ENCODE data around the gene AP2B1. TPM values are rescaled to one million over a fixed set of nuclear protein-coding genes. Genes with fewer than 3 reads are reported as not detected.

Gene AP2B1
- total and polyA plus RNA-seq, 2 experiments from 2014 or later, result 76.1 to 87.0 TPM

DNA sequence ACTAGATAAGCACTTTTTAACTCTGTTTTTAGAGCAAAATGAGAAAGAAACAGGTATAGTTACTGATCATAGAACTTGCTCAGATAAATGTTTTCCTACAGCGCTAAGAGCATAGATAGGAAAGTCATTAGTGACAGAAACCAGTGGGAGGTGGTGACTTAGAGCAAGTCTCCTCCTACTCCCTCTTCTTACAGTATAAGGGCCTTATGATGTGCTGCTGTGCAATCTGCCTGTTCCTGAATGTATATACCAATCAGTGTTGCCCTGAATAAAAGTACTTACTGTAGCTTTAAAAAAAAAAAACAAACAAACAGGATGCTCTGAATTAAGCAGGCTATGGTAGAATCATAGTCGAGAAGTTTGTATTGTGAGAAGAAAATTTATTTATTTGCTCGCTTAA is 121.0 kb downstream of the AP2B1 start:
- no peak overlapping the region for H3K27ac ChIP-seq
- TF ChIP-seq EZH2phosphoT487 (IDR thresholded peaks at IDR 0.05; ENCODE audit: low read depth, severe bottlenecking, unreplicated experiment), result no peak
- TF ChIP-seq EZH2 (IDR thresholded peaks at IDR 0.05; ENCODE audit: borderline replicate concordance), result no peak
- TF ChIP-seq, protein P1, sequence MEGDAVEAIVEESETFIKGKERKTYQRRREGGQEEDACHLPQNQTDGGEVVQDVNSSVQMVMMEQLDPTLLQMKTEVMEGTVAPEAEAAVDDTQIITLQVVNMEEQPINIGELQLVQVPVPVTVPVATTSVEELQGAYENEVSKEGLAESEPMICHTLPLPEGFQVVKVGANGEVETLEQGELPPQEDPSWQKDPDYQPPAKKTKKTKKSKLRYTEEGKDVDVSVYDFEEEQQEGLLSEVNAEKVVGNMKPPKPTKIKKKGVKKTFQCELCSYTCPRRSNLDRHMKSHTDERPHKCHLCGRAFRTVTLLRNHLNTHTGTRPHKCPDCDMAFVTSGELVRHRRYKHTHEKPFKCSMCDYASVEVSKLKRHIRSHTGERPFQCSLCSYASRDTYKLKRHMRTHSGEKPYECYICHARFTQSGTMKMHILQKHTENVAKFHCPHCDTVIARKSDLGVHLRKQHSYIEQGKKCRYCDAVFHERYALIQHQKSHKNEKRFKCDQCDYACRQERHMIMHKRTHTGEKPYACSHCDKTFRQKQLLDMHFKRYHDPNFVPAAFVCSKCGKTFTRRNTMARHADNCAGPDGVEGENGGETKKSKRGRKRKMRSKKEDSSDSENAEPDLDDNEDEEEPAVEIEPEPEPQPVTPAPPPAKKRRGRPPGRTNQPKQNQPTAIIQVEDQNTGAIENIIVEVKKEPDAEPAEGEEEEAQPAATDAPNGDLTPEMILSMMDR (IDR thresholded peaks at IDR 0.05; ENCODE audit: poor library complexity), result no peak
- peaks cover 7% of the 10 kb centered on the region for H3K4me1 ChIP-seq (ENCODE audit: insufficient read depth)
- 80% methylated on average over 3 of the region's 3 CpGs for WGBS (ENCODE audit: low lambda C conversion rate, missing lambda C conversion rate)
- no peaks in the 10 kb centered on the region for H3K9me2 ChIP-seq (replicated peaks; ENCODE audit: insufficient read depth)
- H3K9me3 ChIP-seq (ENCODE audit: low read depth), result no peaks in the 10 kb centered on the region
- no peaks in the 10 kb centered on the region for H3K36me3 ChIP-seq (replicated peaks; ENCODE audit: insufficient read depth, low read depth)
- no peak overlapping the region for H2AFZ ChIP-seq
- no peak for DNase-seq (ENCODE audit: low spot score)
- no peak overlapping the region for H3K4me2 ChIP-seq
- no peaks in the 10 kb centered on the region for H3K27me3 ChIP-seq
- H4K20me1 ChIP-seq (ENCODE audit: insufficient read depth, poor library complexity, severe bottlenecking), result no peaks in the 10 kb centered on the region
- H3K4me3 ChIP-seq, result no peak overlapping the region
- no peaks in the 10 kb centered on the region for H3K79me2 ChIP-seq

DNA sequence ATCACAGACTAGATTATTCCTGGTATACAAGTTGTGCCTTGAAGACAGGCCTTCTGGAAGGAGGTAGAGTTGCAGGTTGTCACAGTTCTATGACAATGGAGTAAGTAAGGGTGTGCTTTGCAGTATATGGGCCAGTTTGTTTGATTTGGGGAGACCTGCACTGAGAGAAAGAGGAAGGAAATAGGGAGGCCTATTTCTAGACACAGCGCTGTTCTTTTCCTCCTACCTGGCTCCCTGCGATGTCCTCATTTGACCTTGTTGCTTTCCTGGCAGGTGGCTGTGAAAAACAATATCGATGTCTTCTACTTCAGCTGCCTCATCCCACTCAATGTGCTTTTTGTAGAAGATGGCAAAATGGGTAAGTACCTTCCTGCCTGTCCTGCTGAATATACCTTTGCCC is 121.8 kb downstream of the AP2B1 start:
- H3K4me3 ChIP-seq, result no peak overlapping the region
- no peaks in the 10 kb centered on the region for H3K36me3 ChIP-seq (replicated peaks; ENCODE audit: insufficient read depth, low read depth)
- H3K9me3 ChIP-seq (ENCODE audit: low read depth), result no peaks in the 10 kb centered on the region
- no peak for DNase-seq (ENCODE audit: low spot score)
- WGBS (ENCODE audit: low lambda C conversion rate, missing lambda C conversion rate), result 100% methylated on average over 3 of the region's 3 CpGs
- no peak overlapping the region for H2AFZ ChIP-seq
- peaks cover 12% of the 10 kb centered on the region for H3K4me1 ChIP-seq (ENCODE audit: insufficient read depth)
- no peaks in the 10 kb centered on the region for H4K20me1 ChIP-seq (ENCODE audit: insufficient read depth, poor library complexity, severe bottlenecking)
- TF ChIP-seq, protein P1 (IDR thresholded peaks at IDR 0.05; ENCODE audit: poor library complexity), result no peak
- TF ChIP-seq EZH2 (IDR thresholded peaks at IDR 0.05; ENCODE audit: borderline replicate concordance) (no peak), EZH2phosphoT487 (IDR thresholded peaks at IDR 0.05; ENCODE audit: low read depth, severe bottlenecking, unreplicated experiment) (no peak)
- no peak overlapping the region for H3K4me2 ChIP-seq
- H3K27me3 ChIP-seq, result no peaks in the 10 kb centered on the region
- H3K27ac ChIP-seq, result no peak overlapping the region
- H3K9me2 ChIP-seq (replicated peaks; ENCODE audit: insufficient read depth), result no peaks in the 10 kb centered on the region
- H3K79me2 ChIP-seq, result no peaks in the 10 kb centered on the region

DNA sequence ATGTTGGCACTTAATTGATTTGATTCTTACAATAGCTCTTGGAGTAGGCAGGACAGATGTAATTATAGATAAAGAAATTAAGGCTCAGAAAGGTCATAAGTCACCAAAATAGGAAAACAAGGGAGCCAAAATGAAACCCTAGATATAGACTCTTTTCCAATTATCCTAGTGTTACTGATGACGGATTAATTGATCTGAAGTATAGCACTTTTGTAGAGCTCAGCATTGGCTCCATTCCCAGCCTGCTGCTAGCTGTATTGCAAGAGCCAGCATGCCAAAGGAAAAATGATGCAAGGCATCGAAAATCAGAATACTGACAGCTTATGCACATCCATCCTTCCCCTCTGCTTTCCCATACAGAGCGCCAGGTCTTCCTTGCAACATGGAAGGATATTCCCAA is 122.8 kb downstream of the AP2B1 start:
- Histone ChIP-seq H3K4me1 (ENCODE audit: insufficient read depth) (peaks cover 12% of the 10 kb centered on the region), H3K4me3 (no peak overlapping the region), H2AFZ (no peak overlapping the region), H3K79me2 (no peaks in the 10 kb centered on the region), H3K36me3 (replicated peaks; ENCODE audit: insufficient read depth, low read depth) (no peaks in the 10 kb centered on the region), H3K27me3 (no peaks in the 10 kb centered on the region), H3K4me2 (no peak overlapping the region), H3K9me3 (ENCODE audit: low read depth) (no peaks in the 10 kb centered on the region), H4K20me1 (ENCODE audit: insufficient read depth, poor library complexity, severe bottlenecking) (no peaks in the 10 kb centered on the region), H3K9me2 (replicated peaks; ENCODE audit: insufficient read depth) (no peaks in the 10 kb centered on the region), H3K27ac (no peak overlapping the region)
- TF ChIP-seq, protein P1 (IDR thresholded peaks at IDR 0.05; ENCODE audit: poor library complexity), result no peak
- TF ChIP-seq EZH2phosphoT487 (IDR thresholded peaks at IDR 0.05; ENCODE audit: low read depth, severe bottlenecking, unreplicated experiment), result no peak
- no peak for TF ChIP-seq EZH2 (IDR thresholded peaks at IDR 0.05; ENCODE audit: borderline replicate concordance)
- DNase-seq (ENCODE audit: low spot score), result no peak
- 96% methylated on average over 3 of the region's 3 CpGs for WGBS (ENCODE audit: low lambda C conversion rate, missing lambda C conversion rate)

DNA sequence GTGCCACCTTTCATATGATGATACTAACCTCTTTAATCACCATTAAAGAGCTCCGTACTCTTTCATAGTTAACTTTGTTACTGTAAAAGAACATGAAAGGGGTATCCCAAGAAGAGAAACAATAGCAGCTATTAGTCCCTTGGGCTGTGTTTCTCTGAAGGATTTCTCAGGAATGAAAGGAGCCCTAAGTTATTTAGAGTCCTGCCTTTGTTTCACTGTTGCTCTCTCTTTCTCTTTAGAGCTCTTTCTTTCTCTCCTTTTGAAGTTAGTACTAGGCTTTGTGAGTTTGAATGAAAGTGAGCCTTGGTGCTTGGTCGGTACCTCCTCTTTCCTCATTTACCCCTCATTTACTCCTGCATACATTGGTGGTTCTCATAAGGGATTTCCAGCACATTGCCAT is 123.8 kb downstream of the AP2B1 start:
- 92% methylated on average over 2 of the region's 2 CpGs for WGBS (ENCODE audit: low lambda C conversion rate, missing lambda C conversion rate)
- Histone ChIP-seq H3K27ac (no peak overlapping the region), H3K4me3 (no peak overlapping the region), H3K27me3 (no peaks in the 10 kb centered on the region), H3K4me1 (ENCODE audit: insufficient read depth) (peaks cover 12% of the 10 kb centered on the region), H2AFZ (no peak overlapping the region), H3K9me3 (ENCODE audit: low read depth) (no peaks in the 10 kb centered on the region), H3K36me3 (replicated peaks; ENCODE audit: insufficient read depth, low read depth) (no peaks in the 10 kb centered on the region), H3K9me2 (replicated peaks; ENCODE audit: insufficient read depth) (no peaks in the 10 kb centered on the region), H3K4me2 (no peak overlapping the region), H4K20me1 (ENCODE audit: insufficient read depth, poor library complexity, severe bottlenecking) (no peaks in the 10 kb centered on the region), H3K79me2 (no peaks in the 10 kb centered on the region)
- no peak for DNase-seq (ENCODE audit: low spot score)
- TF ChIP-seq EZH2phosphoT487 (IDR thresholded peaks at IDR 0.05; ENCODE audit: low read depth, severe bottlenecking, unreplicated experiment) (no peak), EZH2 (IDR thresholded peaks at IDR 0.05; ENCODE audit: borderline replicate concordance) (no peak)
- TF ChIP-seq, protein P1 (IDR thresholded peaks at IDR 0.05; ENCODE audit: poor library complexity), result no peak
